Hepatocyte (in vitro differentiated cells): Measurements from ENCODE around the gene FCRLA. TPM values are rescaled to one million over a fixed set of nuclear protein-coding genes. Genes with fewer than 3 reads are reported as not detected.

Experiments
- DNase-seq: peaks from one replicate; pipeline ENCODE4 v3.0.0-alpha.2; 2016; ENCODE audit warnings: low spot score
- H2AFZ ChIP-seq: fragments of 200-600 bp; sonication (generic); 2 replicates; pipeline ENCODE4 v1.6.0; 2016; ENCODE audit warnings: antibody characterized with exemption, mild to moderate bottlenecking
- H3K27ac ChIP-seq: fragments of 200-600 bp; sonication (generic); 2 replicates; pipeline ENCODE4 v1.5.1; 2016; ENCODE audit warnings: mild to moderate bottlenecking
- H3K27me3 ChIP-seq: fragments of 200-600 bp; sonication (generic); 2 replicates; pipeline ENCODE4 v1.6.1; 2016
- H3K36me3 ChIP-seq: fragments of 200-600 bp; sonication (generic); replicated peaks from 2 replicates; pipeline ENCODE4 v1.5.1; 2016; ENCODE audit warnings: low read depth; ENCODE audit not compliant: insufficient read depth
- H3K4me1 ChIP-seq: fragments of 200-600 bp; sonication (generic); 2 replicates; pipeline ENCODE4 v1.5.1; 2016; ENCODE audit warnings: mild to moderate bottlenecking, moderate library complexity; ENCODE audit not compliant: insufficient read depth
- H3K4me2 ChIP-seq: fragments of 200-600 bp; sonication (generic); 2 replicates; pipeline ENCODE4 v1.6.0; 2016
- H3K4me3 ChIP-seq: fragments of 200-600 bp; sonication (generic); 2 replicates; pipeline ENCODE4 v1.5.1; 2016; ENCODE audit warnings: mild to moderate bottlenecking
- H3K79me2 ChIP-seq: fragments of 200-600 bp; sonication (generic); 2 replicates; pipeline ENCODE4 v1.6.0; 2017; ENCODE audit warnings: mild to moderate bottlenecking
- H3K9me2 ChIP-seq: fragments of 200-600 bp; sonication (generic); replicated peaks from 2 replicates; pipeline ENCODE4 v1.6.0; 2017; ENCODE audit warnings: mild to moderate bottlenecking; ENCODE audit not compliant: insufficient read depth
- H3K9me3 ChIP-seq: fragments of 200-600 bp; sonication (generic); 2 replicates; pipeline ENCODE4 v1.5.1; 2016; ENCODE audit warnings: low read depth, mild to moderate bottlenecking
- H4K20me1 ChIP-seq: fragments of 200-600 bp; sonication (generic); 2 replicates; pipeline ENCODE4 v1.6.0; 2016; ENCODE audit warnings: mild to moderate bottlenecking; ENCODE audit not compliant: insufficient read depth, poor library complexity, severe bottlenecking
- EZH2 ChIP-seq: fragments of 200-600 bp; sonication (generic); IDR thresholded peaks from 2 replicates; pipeline ENCODE4 v1.6.1; 2016; ENCODE audit warnings: antibody characterized with exemption, mild to moderate bottlenecking, borderline replicate concordance
- EZH2phosphoT487 ChIP-seq: fragments of 200-600 bp; sonication (generic); IDR thresholded peaks from one replicate; pipeline ENCODE4 v1.6.1; 2018; ENCODE audit warnings: antibody characterized with exemption, mild to moderate bottlenecking, low read depth, moderate library complexity; ENCODE audit not compliant: unreplicated experiment, severe bottlenecking
- WGBS: methylation state at CpG from one replicate; pipeline ENCODE4 v1.1.6; 2016; ENCODE audit warnings: low lambda C conversion rate; ENCODE audit errors: missing lambda C conversion rate; 5-methylcytosine and 5-hydroxymethylcytosine counted together
- polyA plus RNA-seq: library from polyadenylated mRNA; unstranded; fragments of >200 nt; fragmentation: Nextera tagmentation; extraction: Ambion mirVana; gene quantifications from 2 replicates; pipeline ENCODE4 v1.2.1, GENCODE V29; 2016
- small RNA-seq: library from RNA; depleted of rRNA; stranded (forward); fragments of <200 nt; gene quantifications from one replicate; pipeline ENCODE3, GENCODE V24; 2014
- total RNA-seq: library from RNA; depleted of rRNA; stranded (reverse); fragments of >200 nt; gene quantifications from 2 replicates; pipeline ENCODE4 v1.2.3, GENCODE V29; 2014
- TF ChIP-seq, protein P1 (sequence below): fragments of 200-600 bp; sonication (generic); IDR thresholded peaks from 2 replicates; pipeline ENCODE4 v1.5.1; 2016; ENCODE audit warnings: antibody characterized with exemption, mild to moderate bottlenecking; ENCODE audit not compliant: poor library complexity

FCRLA gene
- total and polyA plus RNA-seq, 2 experiments from 2014 or later = 0.31 to 3.0 TPM

DNA sequence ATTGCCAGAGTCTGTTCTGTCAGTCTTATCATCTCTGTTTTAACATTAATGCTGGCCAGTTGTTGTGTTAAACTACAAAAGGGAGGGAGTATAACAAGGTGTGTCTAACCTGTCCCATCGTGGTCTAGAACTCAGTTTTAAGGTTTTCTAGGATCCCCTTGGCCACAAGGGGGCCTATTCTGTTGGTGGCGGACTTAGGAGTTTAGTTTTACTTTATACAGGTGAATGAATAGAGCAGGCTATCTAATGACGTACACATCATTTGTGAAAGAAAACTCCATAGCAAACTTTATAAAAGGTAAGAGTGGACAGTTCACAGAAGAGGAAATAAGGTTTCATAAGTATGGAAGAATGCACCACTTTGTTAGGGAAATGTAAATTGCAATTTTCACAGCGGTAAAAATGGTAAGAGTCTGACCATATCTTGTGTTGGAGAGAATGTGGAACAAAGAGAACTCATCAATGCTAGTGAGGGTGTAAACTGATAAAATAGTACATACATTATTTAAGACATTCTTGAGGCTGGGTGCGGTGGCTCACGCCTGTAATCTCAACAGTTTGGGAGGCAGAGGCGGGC is 56.6 kb downstream of the FCRLA start:
- no peaks in the 10 kb centered on the region for H3K27me3 ChIP-seq
- no peak overlapping the region for H3K4me2 ChIP-seq
- TF ChIP-seq, protein P1, sequence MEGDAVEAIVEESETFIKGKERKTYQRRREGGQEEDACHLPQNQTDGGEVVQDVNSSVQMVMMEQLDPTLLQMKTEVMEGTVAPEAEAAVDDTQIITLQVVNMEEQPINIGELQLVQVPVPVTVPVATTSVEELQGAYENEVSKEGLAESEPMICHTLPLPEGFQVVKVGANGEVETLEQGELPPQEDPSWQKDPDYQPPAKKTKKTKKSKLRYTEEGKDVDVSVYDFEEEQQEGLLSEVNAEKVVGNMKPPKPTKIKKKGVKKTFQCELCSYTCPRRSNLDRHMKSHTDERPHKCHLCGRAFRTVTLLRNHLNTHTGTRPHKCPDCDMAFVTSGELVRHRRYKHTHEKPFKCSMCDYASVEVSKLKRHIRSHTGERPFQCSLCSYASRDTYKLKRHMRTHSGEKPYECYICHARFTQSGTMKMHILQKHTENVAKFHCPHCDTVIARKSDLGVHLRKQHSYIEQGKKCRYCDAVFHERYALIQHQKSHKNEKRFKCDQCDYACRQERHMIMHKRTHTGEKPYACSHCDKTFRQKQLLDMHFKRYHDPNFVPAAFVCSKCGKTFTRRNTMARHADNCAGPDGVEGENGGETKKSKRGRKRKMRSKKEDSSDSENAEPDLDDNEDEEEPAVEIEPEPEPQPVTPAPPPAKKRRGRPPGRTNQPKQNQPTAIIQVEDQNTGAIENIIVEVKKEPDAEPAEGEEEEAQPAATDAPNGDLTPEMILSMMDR = peak; percentile 38
- TF ChIP-seq EZH2phosphoT487 = no peak
- TF ChIP-seq EZH2 = no peak
- H3K79me2 ChIP-seq = peaks cover 22% of the 10 kb centered on the region
- H3K4me1 ChIP-seq = peaks cover 6% of the 10 kb centered on the region
- H3K4me3 ChIP-seq = no peak overlapping the region
- H3K9me2 ChIP-seq = no peaks in the 10 kb centered on the region
- H3K9me3 ChIP-seq = no peaks in the 10 kb centered on the region
- H4K20me1 ChIP-seq = no peaks in the 10 kb centered on the region
- H3K36me3 ChIP-seq = no peaks in the 10 kb centered on the region
- peak; percentile 38 for DNase-seq
- H2AFZ ChIP-seq = no peak overlapping the region
- 71% methylated on average over 7 of the region's 7 CpGs for WGBS
- no peak overlapping the region for H3K27ac ChIP-seq

Small RNA genes lying within 50 kb of the gene (small RNA-seq; reads per million reads assigned to genes)
- gene RF00019 (not detected), gene RN7SL466P (not detected)

Other genes starting within 250 kb of the FCRLA start
- gene FCGR2A, start 201.8 kb upstream of the FCRLA start, total RNA-seq = 3.6 TPM in 2 replicates
- 0.64 and 1.0 TPM in 2 replicates for gene FCGR2A, start 201.8 kb upstream of the FCRLA start, polyA plus RNA-seq
- gene HSPA6, start 182.7 kb upstream of the FCRLA start, total RNA-seq = 0.50 and 1.1 TPM in 2 replicates
- 0.41 and 13.2 TPM in 2 replicates for gene HSPA6, start 182.7 kb upstream of the FCRLA start, polyA plus RNA-seq
- 0.17 and 2.2 TPM in 2 replicates for gene FCGR3A, start 157.4 kb upstream of the FCRLA start, total RNA-seq
- gene FCGR3A, start 157.4 kb upstream of the FCRLA start, polyA plus RNA-seq = 0.31 and 0.80 TPM in 2 replicates
- not detected in 2 replicates for gene FCGR3B, start 76.1 kb upstream of the FCRLA start, total RNA-seq
- 0.40 TPM in 1 of 2 replicates, not detected in the other for gene FCGR3B, start 76.1 kb upstream of the FCRLA start, polyA plus RNA-seq
- gene FCGR2B, start 44.1 kb upstream of the FCRLA start, total RNA-seq = 0.52 TPM in 1 of 2 replicates, not detected in the other
- not detected in 2 replicates for gene FCGR2B, start 44.1 kb upstream of the FCRLA start, polyA plus RNA-seq
- gene FCRLB, start 14.3 kb downstream of the FCRLA start, total RNA-seq = 0.23 and 0.76 TPM in 2 replicates
- gene FCRLB, start 14.3 kb downstream of the FCRLA start, polyA plus RNA-seq = 0.60 and 1.5 TPM in 2 replicates
- 47.9 and 52.9 TPM in 2 replicates for gene DUSP12, start 42.6 kb downstream of the FCRLA start, total RNA-seq
- 35.4 and 37.1 TPM in 2 replicates for gene DUSP12, start 42.6 kb downstream of the FCRLA start, polyA plus RNA-seq
- gene ATF6, start 59.1 kb downstream of the FCRLA start, total RNA-seq = 27.8 and 29.8 TPM in 2 replicates
- gene ATF6, start 59.1 kb downstream of the FCRLA start, polyA plus RNA-seq = 13.4 and 15.3 TPM in 2 replicates